Thyroid gland (tissue), 4 donors: ENCODE results near the gene IQGAP3.

ENCODE experiments used
- CTCF ChIP-seq, 6 experiments: fragments of 200-600 bp in 3 of 6; fragments of 450-650 bp in 3 of 6; sonication (generic) in 3 of 6; IDR thresholded peaks; one replicate each; pipeline ENCODE4 v1.5.1; 2016 to 2019; ENCODE audit warnings: antibody characterized with exemption in 6 of 6, mild to moderate bottlenecking in 2 of 6, inconsistent platforms in 1 of 6, moderate library complexity in 1 of 6
- POLR2A ChIP-seq, 2 donors: fragments of 450-650 bp; IDR thresholded peaks; one replicate each; pipeline ENCODE4 v1.6.1; 2017; ENCODE audit warnings: antibody characterized with exemption in 2 of 2, mild to moderate bottlenecking in 2 of 2, moderate library complexity in 1 of 2

- no peak for TF ChIP-seq CTCF (IDR thresholded peaks at IDR 0.05)
- TF ChIP-seq POLR2A (IDR thresholded peaks at IDR 0.05): no peak
These were observed 40.0 kb downstream of the IQGAP3 start for GRCh38 chr1:156532374-156532773.
